HL-60/S4 (cell line): ENCODE measurements around the gene MED15.
"Not testable (repeated sequence)": the region's sequence is repeated elsewhere in the genome, so short reads cannot be mapped to it uniquely, and the experiment has no call there.

ENCODE experiments used
- in situ Hi-C: fragments of 300-500 bp; cut with MboI; formaldehyde crosslinking; loops from 2 replicates; pipeline ENCODE4 v1.14.3; 2022; ENCODE audit warnings: low sequenced_read_pairs

MED15 gene

GRCh38 chr22:20594486-20594885 lies 87.1 kb downstream of the MED15 start:
- in situ Hi-C loops, result not testable (repeated sequence)

DNA sequence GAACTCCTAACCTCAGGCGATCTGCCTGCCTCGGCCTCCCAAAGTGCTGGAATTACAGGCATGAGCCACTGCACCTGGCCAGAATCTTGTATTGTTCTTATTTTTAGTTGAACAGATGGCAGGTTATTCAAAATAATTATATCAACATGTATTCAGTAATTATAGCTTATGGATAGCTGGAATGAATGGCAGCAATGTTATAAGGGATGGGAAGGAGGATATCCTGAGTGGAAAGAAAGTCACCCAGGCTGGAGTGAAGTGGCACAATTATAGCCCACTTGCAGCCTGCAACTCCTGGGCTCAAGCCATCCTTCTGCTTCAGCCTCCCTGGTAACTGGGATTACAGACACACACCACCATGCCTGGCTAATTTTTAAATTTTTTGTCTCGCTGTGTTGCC lies 88.1 kb downstream of the MED15 start:
- in situ Hi-C loops, result no loop called here

DNA sequence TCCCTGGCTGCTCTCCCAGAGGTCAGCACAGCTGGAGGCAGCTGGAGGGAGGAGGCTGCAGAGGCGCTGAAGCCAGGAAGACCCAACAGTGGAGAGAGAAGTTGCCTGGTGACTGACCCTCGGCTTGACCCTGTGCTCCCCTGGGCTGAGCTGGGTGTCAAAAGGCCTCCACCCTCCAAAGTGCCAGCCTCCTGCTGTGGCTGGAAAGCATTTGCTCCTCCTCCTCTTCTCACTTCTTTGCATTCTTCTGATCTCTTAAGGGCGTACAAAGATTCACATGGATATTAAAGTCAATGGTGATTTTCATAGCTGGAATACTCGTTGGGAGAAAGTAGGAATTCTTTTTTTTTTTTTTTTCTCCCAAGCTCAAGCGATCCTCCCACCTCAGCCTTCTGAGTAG lies 91.7 kb downstream of the MED15 start:
- in situ Hi-C loops, result no loop called here

DNA sequence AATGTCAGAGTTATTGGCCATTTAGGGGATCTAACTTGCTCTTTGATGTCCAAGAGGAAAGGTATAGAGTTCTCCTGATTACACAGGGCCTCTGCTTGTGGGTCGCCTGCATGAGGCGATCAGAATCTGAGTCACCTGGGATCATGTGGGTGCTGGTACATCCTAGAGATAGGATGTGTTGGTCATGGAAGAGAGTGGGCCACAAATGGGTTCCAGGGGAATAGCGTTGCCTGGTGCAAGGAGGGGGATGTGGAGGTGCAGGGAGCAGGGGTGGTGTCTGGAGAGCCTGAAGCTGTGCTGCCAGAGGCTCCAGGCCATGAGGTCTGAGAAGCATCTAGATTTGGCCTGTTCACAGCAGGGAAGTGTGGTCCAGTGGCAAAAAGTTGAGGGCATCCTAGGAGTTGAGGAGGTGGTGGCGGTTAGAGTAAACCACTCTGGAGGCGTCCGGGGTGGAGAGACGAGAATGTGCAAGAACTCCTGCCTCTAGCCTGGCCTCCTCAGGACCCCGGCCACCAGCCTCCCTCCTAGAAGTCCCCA lies 92.8 kb downstream of the MED15 start:
- in situ Hi-C loops, result no loop called here

GRCh38 chr22:20601308-20601707 lies 93.9 kb downstream of the MED15 start:
- in situ Hi-C loops, result no loop called here

DNA sequence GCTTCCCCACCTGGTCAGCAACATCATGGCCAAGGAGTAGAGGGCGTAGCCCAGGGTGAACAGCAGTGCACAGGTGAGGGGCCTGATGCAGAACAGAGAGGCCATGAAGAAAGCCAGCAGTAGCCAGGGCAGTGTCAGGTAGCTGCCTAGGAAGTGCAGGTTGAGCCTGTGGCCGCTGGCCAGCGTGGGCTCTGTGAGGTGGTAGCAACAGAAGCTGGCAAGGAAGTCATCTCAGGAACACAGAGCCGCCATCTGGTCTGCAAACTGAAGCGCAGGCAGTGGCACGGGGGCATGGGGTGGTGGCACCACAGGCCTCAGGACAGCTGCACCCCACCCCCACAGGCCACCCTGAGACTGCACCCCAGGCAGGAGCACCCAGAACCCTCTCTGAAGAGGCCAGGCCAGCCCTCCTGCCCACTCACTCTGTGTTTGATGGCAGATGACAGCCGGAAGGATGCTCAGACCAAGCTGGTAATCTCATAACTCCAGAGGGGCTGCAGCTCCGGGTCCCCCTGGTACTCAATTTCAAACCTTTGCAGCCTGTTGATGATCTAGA lies 95.3 kb downstream of the MED15 start:
- in situ Hi-C loops, result no loop called here

GRCh38 chr22:20604092-20604747 lies 96.8 kb downstream of the MED15 start:
- in situ Hi-C loops, result no loop called here

- in situ Hi-C loops, result no loop called here
These were observed 97.4 kb downstream of the MED15 start for GRCh38 chr22:20604776-20605221.

GRCh38 chr22:20605328-20605727 lies 97.9 kb downstream of the MED15 start:
- in situ Hi-C loops, result no loop called here

DNA sequence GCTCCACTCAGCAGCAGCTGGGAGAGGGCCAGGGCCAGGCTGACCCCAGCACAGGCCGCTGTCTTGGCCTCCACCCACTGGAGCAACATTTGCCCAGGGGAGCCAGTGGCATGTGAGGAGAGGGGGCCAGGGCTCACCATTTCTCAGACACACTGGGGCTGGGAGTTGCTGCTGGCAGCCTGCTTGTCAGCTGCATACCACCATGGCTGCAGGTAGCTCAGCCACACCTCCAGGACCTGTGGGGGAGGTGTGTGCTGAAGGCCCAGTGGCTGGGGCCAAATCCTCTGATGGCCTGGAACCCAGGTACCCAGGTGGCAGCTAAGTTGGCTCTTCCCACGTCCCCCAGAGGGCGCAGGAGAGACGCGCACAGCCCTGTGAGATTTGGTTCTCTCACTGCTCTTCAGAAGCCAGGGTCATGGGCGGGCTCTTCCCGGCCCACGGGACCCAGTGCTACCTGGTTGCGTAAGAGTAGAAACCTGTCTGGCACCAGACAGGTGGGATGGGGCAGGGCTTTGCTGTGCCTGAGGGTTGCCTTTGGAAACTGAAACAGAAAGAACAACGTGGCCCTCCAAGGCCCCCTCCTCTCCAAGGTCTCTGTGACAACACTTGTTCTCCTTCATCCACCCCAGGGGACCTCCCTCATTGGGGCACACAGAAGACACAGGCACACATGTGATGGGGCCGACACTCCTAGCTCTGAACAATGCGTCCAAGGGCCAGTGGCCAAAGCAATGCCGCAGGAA lies 98.8 kb downstream of the MED15 start:
- in situ Hi-C loops, result no loop called here

DNA sequence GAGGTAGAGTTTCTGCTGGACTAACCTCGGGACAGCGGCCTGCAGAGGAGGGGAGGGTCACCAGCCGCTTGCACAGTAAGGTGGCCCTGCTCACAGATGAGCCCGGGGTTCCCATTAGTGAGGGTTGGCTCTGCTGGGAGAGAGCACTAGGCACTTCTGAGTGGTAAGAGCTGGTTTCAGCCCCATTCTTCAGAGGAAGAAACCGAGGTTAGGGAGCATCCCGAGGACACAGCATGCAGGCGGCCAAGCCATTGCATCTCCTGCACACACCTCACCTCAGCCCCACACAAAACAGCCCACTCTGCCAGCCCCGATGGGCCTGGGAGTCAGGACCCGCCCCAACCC lies 99.3 kb downstream of the MED15 start:
- in situ Hi-C loops, result no loop called here

GRCh38 chr22:20607157-20607907 lies 99.9 kb downstream of the MED15 start:
- in situ Hi-C loops, result no loop called here

GRCh38 chr22:20610243-20610686 lies 102.9 kb downstream of the MED15 start:
- in situ Hi-C loops, result no loop called here

DNA sequence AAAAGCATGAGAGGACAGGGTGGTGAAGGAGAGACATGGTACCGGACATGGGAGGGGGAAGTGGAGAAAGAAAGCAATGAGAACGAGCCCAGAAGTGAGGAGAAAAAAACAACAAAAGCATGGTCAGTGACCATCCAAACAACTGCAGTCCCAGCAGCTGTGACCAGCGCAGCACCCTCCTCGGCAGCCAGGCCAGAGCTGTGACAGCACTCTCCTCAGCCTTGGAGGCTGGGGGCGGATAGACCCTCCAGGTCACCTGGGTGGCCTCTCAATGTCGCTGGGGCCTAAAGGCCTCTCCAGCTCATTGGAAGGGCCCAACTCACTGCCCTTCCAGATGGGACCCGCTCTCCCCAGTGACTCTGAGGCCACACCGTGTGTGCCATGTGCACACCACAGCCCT lies 103.3 kb downstream of the MED15 start:
- in situ Hi-C loops, result no loop called here

DNA sequence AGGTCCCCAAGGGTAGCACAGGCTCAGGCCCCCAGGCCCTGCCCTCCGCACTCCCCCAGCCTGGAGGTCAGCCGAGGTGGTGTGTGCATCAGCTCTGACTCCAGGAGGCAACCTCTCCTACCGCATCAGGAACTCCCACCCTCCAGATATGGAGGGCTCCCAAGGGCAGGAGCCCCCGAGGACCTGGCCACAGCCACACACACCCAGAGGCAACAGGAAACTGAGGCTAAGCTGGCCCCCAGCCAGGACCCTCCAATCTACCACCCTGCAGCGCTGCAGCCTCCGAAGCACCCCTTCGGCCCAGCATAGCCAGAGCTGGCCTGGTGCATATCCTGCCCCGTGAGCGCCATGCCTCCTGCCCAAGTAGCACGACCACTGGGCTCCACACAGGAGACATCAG lies 104.0 kb downstream of the MED15 start:
- in situ Hi-C loops, result no loop called here

GRCh38 chr22:20613301-20613700 lies 105.9 kb downstream of the MED15 start:
- in situ Hi-C loops, result no loop called here

DNA sequence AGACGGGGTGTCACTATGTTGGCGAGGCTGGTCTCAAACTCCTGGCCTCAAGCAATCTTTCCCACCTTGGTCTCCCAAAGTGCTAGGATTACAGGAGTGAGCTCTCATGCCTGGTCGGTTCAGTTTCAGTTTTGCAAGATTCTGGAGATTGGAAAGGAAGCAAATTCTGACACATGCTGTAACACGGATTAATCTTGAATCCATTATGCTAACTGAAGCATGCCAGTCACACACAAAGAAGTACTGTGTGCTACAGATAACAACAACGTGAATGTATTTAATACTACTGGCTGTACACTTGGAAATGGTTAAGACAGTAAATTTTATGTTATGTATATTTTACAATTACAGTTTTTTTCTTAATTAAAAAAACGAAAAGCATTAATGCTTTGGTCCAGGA lies 107.6 kb downstream of the MED15 start:
- in situ Hi-C loops, result no loop called here

DNA sequence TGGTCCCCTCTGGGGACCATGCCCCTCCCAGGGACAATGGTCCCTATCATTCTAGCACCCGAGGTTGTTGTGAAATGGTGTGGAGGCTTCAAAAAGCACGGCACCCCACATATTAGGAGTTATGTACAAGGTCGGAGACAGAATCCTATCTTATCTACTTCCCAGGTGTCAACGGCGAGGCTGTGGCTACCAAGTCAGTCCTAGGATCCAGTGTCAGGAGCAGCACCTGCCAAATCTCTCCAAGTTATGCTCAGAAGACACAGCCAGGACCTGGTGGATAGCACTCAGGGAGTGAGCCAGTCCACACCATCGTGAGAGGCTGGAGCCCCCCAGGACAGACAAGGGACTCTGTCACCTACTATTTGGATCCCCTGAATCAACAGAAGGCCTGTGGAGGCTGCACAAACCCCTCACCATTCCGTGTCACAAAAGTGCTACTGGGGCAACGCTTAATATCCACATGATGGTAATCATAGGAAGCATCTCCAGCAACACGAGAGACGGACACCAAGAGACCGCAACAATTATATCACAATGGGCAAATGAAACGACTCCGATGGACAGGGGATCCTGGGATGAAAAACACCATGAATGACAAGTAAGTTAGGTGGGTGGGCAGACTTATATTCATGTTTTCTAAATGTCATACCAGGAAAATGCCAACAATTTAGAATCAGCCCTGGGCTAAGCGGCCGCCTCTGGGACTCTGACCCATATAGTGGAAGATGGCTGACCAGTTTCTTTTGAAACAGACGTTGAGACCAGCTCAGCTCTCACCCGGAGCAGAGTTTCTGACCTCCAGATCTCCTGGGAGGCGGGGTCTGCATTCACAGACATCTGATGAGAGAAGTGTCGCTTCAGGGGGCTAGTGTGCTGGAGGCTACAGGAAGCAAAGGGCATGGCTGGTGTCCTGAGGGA lies 108.4 kb downstream of the MED15 start:
- in situ Hi-C loops, result no loop called here

DNA sequence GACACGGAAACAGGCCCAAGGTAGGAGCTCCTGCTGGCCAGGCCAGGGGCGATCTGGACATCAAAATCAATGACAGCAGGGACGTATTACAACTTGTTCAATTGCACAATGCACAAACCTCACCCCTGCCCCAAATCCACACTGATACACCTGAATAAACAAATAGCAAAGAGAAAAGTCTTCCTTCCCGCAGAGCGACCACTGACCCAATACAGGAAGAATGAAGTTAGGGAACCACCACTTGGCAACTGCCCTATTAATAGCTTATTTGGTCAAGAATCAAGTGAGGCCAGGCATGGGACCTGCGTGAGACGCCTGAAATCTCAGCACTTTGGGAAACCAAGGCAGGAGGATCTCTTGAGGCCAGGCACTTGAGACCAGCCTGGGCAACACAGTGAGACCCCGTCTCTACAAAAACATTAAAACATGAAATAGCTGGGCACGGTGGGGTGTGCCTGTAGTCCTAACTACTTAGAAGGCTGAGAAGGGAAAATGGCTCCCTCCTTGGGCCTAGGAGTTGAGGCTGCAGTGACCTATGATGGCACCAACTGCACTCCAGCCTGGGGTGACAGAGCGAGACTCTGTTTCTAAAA lies 109.1 kb downstream of the MED15 start:
- in situ Hi-C loops, result no loop called here

GRCh38 chr22:20618488-20618887 lies 111.1 kb downstream of the MED15 start:
- in situ Hi-C loops, result no loop called here
